HCT116 (cell line): ENCODE measurements around the gene RBPJ. TPM values are rescaled to one million over a fixed set of nuclear protein-coding genes. Genes with fewer than 3 reads are reported as not detected.

ENCODE experiments used
- ATAC-seq: fragments of 200-7000 bp; cut with Tn5 transposase; 2 replicates; pipeline ENCODE4 v1.9.1; 2020; ENCODE audit warnings: mild to moderate bottlenecking, moderate library complexity
- BruUV-seq: library from RNA; stranded (reverse); fragments of 400-500 nt; replicated peaks from 2 replicates; lab custom pipeline; 2021; lab: Mats Ljungman, UMichigan
- CTCF ChIA-PET: fragments of 300-600 bp; sonication (Branson Sonifier 250); formaldehyde crosslinking; loops from one replicate; lab custom pipeline; 2021; ENCODE audit warnings: antibody characterized with exemption; lab: Charles Lee
- POLR2A ChIA-PET: fragments of 300-600, 350-600 bp; sonication (Branson Sonifier 250); formaldehyde crosslinking; loops from one replicate; lab custom pipeline; 2021; ENCODE audit warnings: antibody characterized with exemption; lab: Charles Lee
- RAD21 ChIA-PET, 2 experiments: fragments of 300-600 bp; sonication (Branson Sonifier 250); formaldehyde crosslinking; loops; one replicate each; lab custom pipeline; 2023; ENCODE audit warnings: low total read pairs in 2 of 2; ENCODE audit not compliant: uncharacterized antibody in 2 of 2, unreplicated experiment in 2 of 2, low non-redundant PET in 1 of 2; lab: Charles Lee
- DNase-seq: peaks from one replicate; pipeline ENCODE4 v3.0.0-alpha.2; 2010; ENCODE audit warnings: low read depth, low spot score
- H2AFZ ChIP-seq: fragments of 200-600 bp; shearing (Covaris generic), sonication (generic); 2 replicates; pipeline ENCODE4 v1.6.1; 2017; ENCODE audit warnings: low read depth, mixed run types, mixed read lengths, antibody characterized with exemption, low read length; ENCODE audit not compliant: poor library complexity, severe bottlenecking
- H3K27ac ChIP-seq: 2 replicates; pipeline ENCODE4 v1.5.1; 2012; ENCODE audit warnings: low read depth, low read length
- H3K27me3 ChIP-seq: fragments of 200-600 bp; sonication (generic); 2 replicates; pipeline ENCODE4 v1.6.1; 2016; ENCODE audit warnings: mixed run types, low read length, mixed read lengths; ENCODE audit not compliant: insufficient read depth
- H3K36me3 ChIP-seq, 2 experiments: fragments of 200-500 bp in 1 of 2; fragments of 200-600 bp in 1 of 2; sonication (Bioruptor generic) in 1 of 2; sonication (generic) in 1 of 2; 2 replicates each; pipeline versions ENCODE4 v1.5.1 to v1.6.1; 2014 to 2016; ENCODE audit warnings: low read length in 2 of 2, inconsistent platforms in 1 of 2, mixed read lengths in 1 of 2, mixed run types in 1 of 2; ENCODE audit not compliant: insufficient read depth in 2 of 2, control insufficient read depth in 1 of 2
- H3K4me1 ChIP-seq, 2 experiments: fragments of 200-600 bp in 1 of 2; sonication (generic) in 1 of 2; 2 replicates each; pipeline versions ENCODE4 v1.5.1 to v1.6.1; 2012 to 2017; ENCODE audit warnings: low read length in 2 of 2, inconsistent platforms in 1 of 2, mild to moderate bottlenecking in 1 of 2, mixed read lengths in 1 of 2, mixed run types in 1 of 2, moderate library complexity in 1 of 2; ENCODE audit not compliant: insufficient read depth in 2 of 2, control insufficient read depth in 1 of 2
- H3K4me2 ChIP-seq: fragments of 200-600 bp; sonication (generic); 2 replicates; pipeline ENCODE4 v1.6.1; 2017; ENCODE audit warnings: mixed run types, low read length, mixed read lengths
- H3K4me3 ChIP-seq, 2 experiments: fragments of 200-600 bp in 1 of 2; sonication (generic) in 1 of 2; replicated peaks in 1 of 2; 2 replicates each; pipeline ENCODE4 v1.5.1; 2011 to 2016; ENCODE audit warnings: low read length in 2 of 2, control low read depth in 1 of 2, low read depth in 1 of 2, mild to moderate bottlenecking in 1 of 2, mixed read lengths in 1 of 2, mixed run types in 1 of 2
- H3K79me2 ChIP-seq: fragments of 200-600 bp; sonication (generic); 2 replicates; pipeline ENCODE4 v1.6.1; 2017; ENCODE audit warnings: mild to moderate bottlenecking, mixed run types, low read length, moderate library complexity, mixed read lengths; ENCODE audit not compliant: insufficient read depth
- H3K9ac ChIP-seq: fragments of 200-600 bp; sonication (generic); 2 replicates; pipeline ENCODE4 v1.6.1; 2016; ENCODE audit warnings: low read length, mixed read lengths
- H3K9me2 ChIP-seq: fragments of 200-600 bp; sonication (generic), shearing (Covaris generic); 2 replicates; pipeline ENCODE4 v1.6.1; 2017; ENCODE audit warnings: mixed run types, mild to moderate bottlenecking, moderate library complexity; ENCODE audit not compliant: insufficient read depth
- H3K9me3 ChIP-seq, 2 experiments: fragments of 200-500 bp in 1 of 2; fragments of 200-600 bp in 1 of 2; sonication (Bioruptor generic) in 1 of 2; sonication (generic) in 1 of 2; 2 replicates each; pipeline ENCODE4 v1.6.1; 2014 to 2017; ENCODE audit warnings: low read length in 2 of 2, mixed read lengths in 2 of 2, inconsistent platforms in 1 of 2, low read depth in 1 of 2, mild to moderate bottlenecking in 1 of 2, mixed run types in 1 of 2, moderate library complexity in 1 of 2; ENCODE audit not compliant: control insufficient read depth in 1 of 2, insufficient read depth in 1 of 2
- H4K20me1 ChIP-seq: fragments of 200-600 bp; sonication (generic), shearing (Covaris generic); 2 replicates; pipeline ENCODE4 v1.6.1; 2017; ENCODE audit warnings: mixed run types, mild to moderate bottlenecking, moderate library complexity; ENCODE audit not compliant: insufficient read depth
- CBX3 ChIP-seq: IDR thresholded peaks from 2 replicates; pipeline ENCODE4 v1.6.1; 2012; ENCODE audit warnings: low read depth
- CEBPB ChIP-seq: IDR thresholded peaks from 2 replicates; pipeline ENCODE4 v1.6.1; 2012; ENCODE audit warnings: low read depth
- EGR1 ChIP-seq: IDR thresholded peaks from 2 replicates; pipeline ENCODE4 v1.6.1; 2012; ENCODE audit warnings: low read depth
- ELF1 ChIP-seq: IDR thresholded peaks from 2 replicates; pipeline ENCODE4 v1.6.1; 2012; ENCODE audit warnings: low read depth, borderline replicate concordance
- FOSL1 ChIP-seq: IDR thresholded peaks from 2 replicates; pipeline ENCODE4 v1.6.1; 2012; ENCODE audit warnings: low read depth
- MAX ChIP-seq: IDR thresholded peaks from 2 replicates; pipeline ENCODE4 v1.6.1; 2012
- RAD21 ChIP-seq: IDR thresholded peaks from 2 replicates; pipeline ENCODE4 v1.6.1; 2012; ENCODE audit warnings: low read depth, mild to moderate bottlenecking
- SP1 ChIP-seq: IDR thresholded peaks from 2 replicates; pipeline ENCODE4 v1.6.1; 2012; ENCODE audit warnings: low read depth
- SRF ChIP-seq: IDR thresholded peaks from 2 replicates; pipeline ENCODE4 v1.6.1; 2012; ENCODE audit warnings: low read depth
- YY1 ChIP-seq: IDR thresholded peaks from 2 replicates; pipeline ENCODE4 v1.6.1; 2011; ENCODE audit warnings: low read length, low read depth, moderate library complexity, mild to moderate bottlenecking; ENCODE audit not compliant: insufficient replicate concordance; ENCODE audit errors: extremely low read depth
- ZFX ChIP-seq: fragments of 450-650 bp; IDR thresholded peaks from 2 replicates; pipeline ENCODE4 v1.6.1; 2017
- intact Hi-C: fragments of 100-400 bp; cut with micrococcal nuclease; formaldehyde crosslinking; loops from 2 replicates; pipeline ENCODE4 v1.10.0; 2022
- total RNA-seq: library from RNA; stranded (reverse); gene quantifications from one replicate; pipeline ENCODE4 v1.2.1, GENCODE V29; 2021; ENCODE audit not compliant: unreplicated experiment
- TF ChIP-seq, protein P1 (sequence below), 3 experiments: fragments of 200-600 bp in 1 of 3; sonication (generic) in 1 of 3; IDR thresholded peaks in 2 of 3; conservative IDR thresholded peaks in 1 of 3; 2 replicates each; pipeline ENCODE4 v1.5.1; 2012 to 2017; ENCODE audit warnings: low read depth in 2 of 3, low read length in 2 of 3, antibody characterized with exemption in 1 of 3, borderline replicate concordance in 1 of 3, control low read depth in 1 of 3, mild to moderate bottlenecking in 1 of 3, mixed read lengths in 1 of 3, mixed run types in 1 of 3, moderate library complexity in 1 of 3; ENCODE audit not compliant: insufficient read depth in 1 of 3

Gene RBPJ
- total RNA-seq, 1 experiment from 2014 or later, result 72.7 TPM

DNA sequence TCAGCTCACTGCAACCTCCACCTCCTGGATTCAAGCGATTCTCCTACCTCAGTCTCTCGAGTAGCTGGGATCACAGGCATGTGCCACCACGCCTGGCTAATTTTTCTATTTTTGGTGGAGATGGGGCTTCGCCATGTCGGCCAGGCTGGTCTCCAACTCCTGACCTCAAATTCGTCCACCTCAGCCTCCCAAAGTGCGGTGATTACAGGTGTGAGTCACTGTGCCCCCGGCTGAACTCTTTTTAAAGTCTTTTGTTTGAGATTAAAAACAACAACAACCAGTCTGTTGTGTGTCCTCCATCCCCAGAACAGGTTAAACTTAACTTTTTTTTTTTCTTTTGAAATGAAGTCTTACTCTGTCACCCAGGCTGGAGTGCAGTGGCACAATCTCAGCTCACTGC lies 36.3 kb upstream of the RBPJ start:
- BruUV-seq, result no TSS peak
- H3K4me1 ChIP-seq, result peaks cover 0 to 5% of the 10 kb centered on the region in 2 experiments; a peak in 2 of 4 replicates
- H3K36me3 ChIP-seq, result no peaks in the 10 kb centered on the region
- no peak for ATAC-seq
- ChIA-PET CTCF (no interaction called here), RAD21 (no interaction called here), POLR2A (no interaction called here)
- no peaks in the 10 kb centered on the region for H3K79me2 ChIP-seq
- no peaks in the 10 kb centered on the region for H3K27me3 ChIP-seq
- H3K9ac ChIP-seq, result no peak overlapping the region
- no peak overlapping the region for H3K4me2 ChIP-seq
- peak overlapping the region; percentile 21 for H2AFZ ChIP-seq
- no peak for DNase-seq
- no peaks in the 10 kb centered on the region for H4K20me1 ChIP-seq
- no peaks in the 10 kb centered on the region for H3K9me2 ChIP-seq
- no peaks in the 10 kb centered on the region for H3K9me3 ChIP-seq
- intact Hi-C loops, result no loop called here
- TF ChIP-seq ELF1 (no peak), YY1 (no peak), CBX3 (no peak), CEBPB (no peak), EGR1 (no peak)
- TF ChIP-seq, protein P1, sequence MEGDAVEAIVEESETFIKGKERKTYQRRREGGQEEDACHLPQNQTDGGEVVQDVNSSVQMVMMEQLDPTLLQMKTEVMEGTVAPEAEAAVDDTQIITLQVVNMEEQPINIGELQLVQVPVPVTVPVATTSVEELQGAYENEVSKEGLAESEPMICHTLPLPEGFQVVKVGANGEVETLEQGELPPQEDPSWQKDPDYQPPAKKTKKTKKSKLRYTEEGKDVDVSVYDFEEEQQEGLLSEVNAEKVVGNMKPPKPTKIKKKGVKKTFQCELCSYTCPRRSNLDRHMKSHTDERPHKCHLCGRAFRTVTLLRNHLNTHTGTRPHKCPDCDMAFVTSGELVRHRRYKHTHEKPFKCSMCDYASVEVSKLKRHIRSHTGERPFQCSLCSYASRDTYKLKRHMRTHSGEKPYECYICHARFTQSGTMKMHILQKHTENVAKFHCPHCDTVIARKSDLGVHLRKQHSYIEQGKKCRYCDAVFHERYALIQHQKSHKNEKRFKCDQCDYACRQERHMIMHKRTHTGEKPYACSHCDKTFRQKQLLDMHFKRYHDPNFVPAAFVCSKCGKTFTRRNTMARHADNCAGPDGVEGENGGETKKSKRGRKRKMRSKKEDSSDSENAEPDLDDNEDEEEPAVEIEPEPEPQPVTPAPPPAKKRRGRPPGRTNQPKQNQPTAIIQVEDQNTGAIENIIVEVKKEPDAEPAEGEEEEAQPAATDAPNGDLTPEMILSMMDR (IDR thresholded peaks at IDR 0.05 in 2 of 3, conservative IDR thresholded peaks at IDR 0.05 in 1 of 3; ENCODE audit: borderline replicate concordance in 1 of 3, insufficient read depth in 1 of 3, low read depth in 2 of 3, low read length in 2 of 3), result no peak
- H3K4me3 ChIP-seq, result no peak overlapping the region
- no peak overlapping the region for H3K27ac ChIP-seq

- DNase-seq (no peak), ATAC-seq (no peak)
- H3K9me3 ChIP-seq, result no peaks in the 10 kb centered on the region
- intact Hi-C loops, result no loop called here
- no peaks in the 10 kb centered on the region for H3K27me3 ChIP-seq
- TF ChIP-seq SP1 (no peak), CEBPB (no peak), SRF (no peak), RAD21 (no peak), YY1 (no peak), FOSL1 (no peak), MAX (no peak), ZFX (no peak)
- TF ChIP-seq, protein P1 (IDR thresholded peaks at IDR 0.05 in 2 of 3, conservative IDR thresholded peaks at IDR 0.05 in 1 of 3; ENCODE audit: borderline replicate concordance in 1 of 3, insufficient read depth in 1 of 3, low read depth in 2 of 3, low read length in 2 of 3), result no peak
- no peak overlapping the region for H3K4me3 ChIP-seq
- BruUV-seq, result no TSS peak
- H2AFZ ChIP-seq, result no peak overlapping the region
- H3K9me2 ChIP-seq, result no peaks in the 10 kb centered on the region
- no peaks in the 10 kb centered on the region for H3K79me2 ChIP-seq
- H3K27ac ChIP-seq, result no peak overlapping the region
- H3K9ac ChIP-seq, result no peak overlapping the region
- H4K20me1 ChIP-seq, result no peaks in the 10 kb centered on the region
- ChIA-PET POLR2A (no interaction called here), CTCF (no interaction called here), RAD21 (no interaction called here)
- peaks cover 0 to 5% of the 10 kb centered on the region in 2 experiments; a peak in 2 of 4 replicates for H3K4me1 ChIP-seq
- H3K4me2 ChIP-seq, result no peak overlapping the region
- no peaks in the 10 kb centered on the region for H3K36me3 ChIP-seq
These were observed 35.5 kb upstream of the RBPJ start for GRCh38 chr4:26285272-26285671.
